Coronary artery (tissue), 2 donors: Measurements from ENCODE around the gene SLCO3A1.

ENCODE experiments used
- DNase-seq: peaks from one replicate; pipeline ENCODE4 v3.0.0-alpha.2; 2017; ENCODE audit warnings: low spot score
- H3K27ac ChIP-seq, 2 donors: fragments of 200-600 bp; sonication (generic); one replicate each; pipeline ENCODE4 v1.5.1; 2016 to 2019
- H3K4me3 ChIP-seq: fragments of 200-600 bp; sonication (generic); 2 replicates; pipeline ENCODE4 v1.5.1; 2016; ENCODE audit warnings: mild to moderate bottlenecking, moderate library complexity
- CTCF ChIP-seq: fragments of 200-600 bp; sonication (generic); IDR thresholded peaks from one replicate; pipeline ENCODE4 v1.5.1; 2019; ENCODE audit warnings: antibody characterized with exemption

SLCO3A1 gene

GRCh38 chr15:92012368-92012629 lies 158.8 kb downstream of the SLCO3A1 start:
- TF ChIP-seq CTCF, result no peak
- Histone ChIP-seq H3K4me3 (peak overlapping the region; percentile 54), H3K27ac (peak overlapping the region; percentile 38 to 69)
- DNase-seq, result no peak

DNA sequence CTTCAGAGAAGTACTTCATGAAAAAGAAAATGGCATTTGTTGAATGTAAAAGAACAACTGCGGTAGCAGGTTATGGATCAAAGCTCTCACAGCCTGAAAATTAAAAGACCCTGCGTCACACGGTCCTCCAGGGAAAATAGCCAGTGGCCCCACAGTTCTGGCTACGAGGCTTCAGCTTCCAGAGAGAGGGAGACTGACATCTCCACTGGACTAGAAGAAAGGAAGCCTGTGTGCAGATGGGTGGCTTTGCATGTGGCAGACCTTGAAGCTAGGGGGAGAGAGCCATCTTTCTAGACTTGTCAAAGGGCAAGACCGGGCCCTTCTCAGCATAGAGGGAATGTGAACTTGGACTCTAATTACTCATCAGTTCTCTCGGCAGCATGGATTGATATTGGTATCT lies 159.4 kb downstream of the SLCO3A1 start:
- H3K4me3 ChIP-seq, result no peak overlapping the region
- TF ChIP-seq CTCF, result no peak
- no peak for DNase-seq
- H3K27ac ChIP-seq, result peak overlapping the region in 1 of 2 donors; percentile 18

GRCh38 chr15:92014281-92015030 lies 160.9 kb downstream of the SLCO3A1 start:
- TF ChIP-seq CTCF, result no peak
- no peak overlapping the region for H3K4me3 ChIP-seq
- no peak overlapping the region for H3K27ac ChIP-seq
- DNase-seq, result no peak

- no peak for TF ChIP-seq CTCF
- no peak for DNase-seq
- Histone ChIP-seq H3K27ac (no peak overlapping the region), H3K4me3 (no peak overlapping the region)
Observed at GRCh38 chr15:92017882-92018534, 164.5 kb downstream of the SLCO3A1 start.

DNA sequence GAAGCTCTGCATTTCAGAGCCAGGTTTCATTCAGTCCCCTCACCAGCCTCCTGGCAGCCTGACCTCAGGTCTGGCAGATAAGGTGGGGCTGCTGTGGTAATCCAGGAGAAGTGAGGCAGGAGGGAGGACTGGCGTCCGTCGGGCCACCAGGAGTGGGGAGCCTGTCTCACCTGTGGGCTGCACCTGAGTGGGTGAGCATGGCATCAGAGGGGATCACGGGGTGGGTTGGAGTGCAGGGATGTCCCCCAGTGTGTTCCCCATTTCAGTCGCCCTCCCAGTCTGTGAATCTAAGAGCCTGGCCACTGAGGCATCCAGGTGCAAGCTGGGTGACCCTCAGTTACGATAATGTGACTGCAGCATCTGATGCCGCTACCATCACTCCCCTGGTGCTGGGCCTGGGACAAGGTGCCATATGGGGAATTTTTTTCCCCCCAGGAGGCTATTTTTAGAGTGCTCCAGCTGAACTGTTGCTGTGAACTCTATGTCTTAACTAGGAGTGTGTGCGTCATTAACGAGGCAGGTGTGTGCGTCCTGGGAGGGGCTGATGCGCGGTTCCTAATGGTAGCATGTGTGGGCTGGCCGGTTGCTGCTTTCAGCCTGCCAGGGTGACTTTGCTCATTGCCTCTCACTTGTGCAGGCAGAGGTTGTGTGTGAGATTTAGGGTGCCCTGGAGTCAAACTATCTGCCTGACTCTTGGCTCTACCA lies 165.2 kb downstream of the SLCO3A1 start:
- no peak for DNase-seq
- Histone ChIP-seq H3K27ac (no peak overlapping the region), H3K4me3 (no peak overlapping the region)
- no peak for TF ChIP-seq CTCF

DNA sequence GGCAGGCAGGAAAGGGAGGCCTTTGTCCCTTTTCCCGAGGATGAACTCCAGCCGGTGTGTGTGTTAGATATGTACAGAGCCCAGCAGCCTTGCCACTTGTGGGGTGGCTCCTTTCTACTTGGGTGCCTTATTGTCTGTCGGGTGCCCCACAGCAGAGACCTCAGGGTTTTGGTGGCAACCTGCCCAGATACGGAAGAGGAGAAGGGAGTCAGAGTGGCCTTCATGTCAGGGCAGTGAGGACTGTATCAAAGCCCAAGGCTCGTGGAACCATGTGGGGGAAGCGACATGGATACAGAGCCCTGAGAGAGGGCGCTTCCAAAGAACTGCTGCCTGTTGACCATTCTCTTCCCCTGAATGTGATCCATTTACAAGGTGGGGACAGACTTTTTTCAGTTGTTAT lies 166.2 kb downstream of the SLCO3A1 start:
- H3K27ac ChIP-seq, result no peak overlapping the region
- no peak for TF ChIP-seq CTCF
- no peak overlapping the region for H3K4me3 ChIP-seq
- DNase-seq, result no peak
